Loucy (cell line): ENCODE data around the gene KCTD18.

Experiments used
- CTCF ChIP-seq: fragments of 200-600 bp; sonication (generic); conservative IDR thresholded peaks from 2 replicates; pipeline ENCODE4 v1.5.1; 2014; ENCODE audit warnings: mild to moderate bottlenecking, antibody characterized with exemption, low read length
- EZH2phosphoT487 ChIP-seq: fragments of 200-600 bp; IDR thresholded peaks from 2 replicates; pipeline ENCODE4 v1.6.1; 2018; ENCODE audit warnings: antibody characterized with exemption, mild to moderate bottlenecking, moderate library complexity, borderline replicate concordance

GRCh38 chr2:200466425-200467418 is 43.1 kb downstream of the KCTD18 start:
- TF ChIP-seq CTCF, result no peak
- no peak for TF ChIP-seq EZH2phosphoT487
